SK-N-SH (cell line): ENCODE data around the gene FJX1. TPM values are rescaled to one million over a fixed set of nuclear protein-coding genes. Genes with fewer than 3 reads are reported as not detected.

Experiments used
- CTCF ChIA-PET: fragments of 300-600, 350-600 bp; formaldehyde crosslinking; extraction: SDS; loops from one replicate; lab custom pipeline; 2021; lab: Yijun Ruan, JAX
- POLR2A ChIA-PET: fragments of 350-600 bp; sonication (Branson Sonifier 250); formaldehyde crosslinking; extraction: SDS; loops from one replicate; lab custom pipeline; 2020; ENCODE audit warnings: antibody characterized with exemption, inconsistent platforms; lab: Yijun Ruan, JAX
- DNase-seq: peaks from one replicate; pipeline ENCODE4 v3.0.0; 2012
- H2AFZ ChIP-seq: fragments of 200-600 bp; sonication (generic); 2 replicates; pipeline ENCODE4 v1.8.1; 2016; ENCODE audit warnings: antibody characterized with exemption, mild to moderate bottlenecking, low read depth
- H3F3A ChIP-seq: fragments of 200-600 bp; sonication (generic); replicated peaks from 2 replicates; pipeline ENCODE3; 2016; ENCODE audit warnings: antibody characterized with exemption, mild to moderate bottlenecking; ENCODE audit not compliant: insufficient read depth
- H3K27ac ChIP-seq, 2 experiments: fragments of 200-500 bp in 1 of 2; fragments of 200-600 bp in 1 of 2; sonication (Bioruptor generic) in 1 of 2; sonication (generic), shearing (Covaris generic) in 1 of 2; 2 replicates each; pipeline versions ENCODE4 v1.5.1 to v1.6.1; 2014 to 2016; ENCODE audit warnings: low read depth in 2 of 2, inconsistent platforms in 1 of 2, low read length in 1 of 2, mild to moderate bottlenecking in 1 of 2, mixed read lengths in 1 of 2
- H3K27me3 ChIP-seq: fragments of 200-600 bp; sonication (generic), shearing (Covaris generic); 2 replicates; pipeline ENCODE4 v1.6.1; 2016; ENCODE audit warnings: mixed run types; ENCODE audit not compliant: insufficient read depth
- H3K36me3 ChIP-seq, 2 experiments: fragments of 200-500 bp in 1 of 2; fragments of 200-600 bp in 1 of 2; sonication (Bioruptor generic) in 1 of 2; sonication (generic) in 1 of 2; replicated peaks in 1 of 2; 2 replicates each; pipeline versions ENCODE3 to v1.5.1; 2014 to 2016; ENCODE audit warnings: low read length in 1 of 2, mild to moderate bottlenecking in 1 of 2; ENCODE audit not compliant: insufficient read depth in 2 of 2, control insufficient read depth in 1 of 2
- H3K4me1 ChIP-seq, 2 experiments: fragments of 200-500 bp in 1 of 2; fragments of 200-600 bp in 1 of 2; sonication (Bioruptor generic) in 1 of 2; sonication (generic), shearing (Covaris generic) in 1 of 2; 2 replicates each; pipeline versions ENCODE4 v1.5.1 to v1.6.1; 2014 to 2016; ENCODE audit warnings: low read depth in 1 of 2, low read length in 1 of 2, mixed run types in 1 of 2; ENCODE audit not compliant: insufficient read depth in 2 of 2, control insufficient read depth in 1 of 2
- H3K4me2 ChIP-seq: fragments of 200-600 bp; sonication (generic), shearing (Covaris generic); 2 replicates; pipeline ENCODE4 v1.6.1; 2017; ENCODE audit warnings: mixed run types
- H3K4me3 ChIP-seq, 2 experiments: fragments of 200-500 bp in 1 of 2; fragments of 200-600 bp in 1 of 2; sonication (Bioruptor generic) in 1 of 2; sonication (generic), shearing (Covaris generic) in 1 of 2; 2 replicates each; pipeline versions ENCODE4 v1.5.1 to v1.8.1; 2014 to 2016; ENCODE audit warnings: low read depth in 2 of 2, inconsistent platforms in 1 of 2, low read length in 1 of 2, mild to moderate bottlenecking in 1 of 2, mixed read lengths in 1 of 2, moderate library complexity in 1 of 2
- H3K79me2 ChIP-seq: fragments of 200-600 bp; sonication (generic); 2 replicates; pipeline ENCODE4 v1.8.1; 2017; ENCODE audit warnings: mild to moderate bottlenecking; ENCODE audit not compliant: insufficient read depth
- H3K9ac ChIP-seq: fragments of 200-600 bp; sonication (generic); 2 replicates; pipeline ENCODE4 v1.6.1; 2017; ENCODE audit warnings: mixed run types
- H3K9me2 ChIP-seq: fragments of 200-600 bp; sonication (generic); 2 replicates; pipeline ENCODE4 v1.6.1; 2017; ENCODE audit warnings: mixed run types
- H3K9me3 ChIP-seq: fragments of 200-600 bp; sonication (generic); 2 replicates; pipeline ENCODE4 v1.6.1; 2017; ENCODE audit warnings: mixed run types, mild to moderate bottlenecking, moderate library complexity
- H4K20me1 ChIP-seq: fragments of 200-600 bp; sonication (generic); 2 replicates; pipeline ENCODE4 v1.6.1; 2017; ENCODE audit warnings: mild to moderate bottlenecking, mixed run types; ENCODE audit not compliant: insufficient read depth
- CHD2 ChIP-seq: fragments of 150-350 bp; IDR thresholded peaks from 2 replicates; pipeline ENCODE4 v1.6.1; 2018; ENCODE audit warnings: low read length; ENCODE audit not compliant: partially characterized antibody
- EZH2phosphoT487 ChIP-seq: fragments of 200-600 bp; sonication (generic); IDR thresholded peaks from 2 replicates; pipeline ENCODE4 v1.6.1; 2017; ENCODE audit warnings: low read depth, mixed run types, mild to moderate bottlenecking, antibody characterized with exemption, moderate library complexity, borderline replicate concordance
- FOXJ3 ChIP-seq: sonication (generic); formaldehyde crosslinking; IDR thresholded peaks from 2 replicates; pipeline ENCODE4 v1.5.1; 2020; ENCODE audit warnings: mild to moderate bottlenecking, missing genetic modification reagents
- GABPA ChIP-seq: IDR thresholded peaks from 2 replicates; pipeline ENCODE4 v1.4.0; 2012; ENCODE audit warnings: low read depth, mild to moderate bottlenecking
- GATA2 ChIP-seq: sonication (generic); formaldehyde crosslinking; IDR thresholded peaks from 2 replicates; pipeline ENCODE4 v1.5.0; 2020; ENCODE audit warnings: mild to moderate bottlenecking, missing genetic modification reagents
- MEF2A ChIP-seq: IDR thresholded peaks from 2 replicates; pipeline ENCODE4 v1.4.0; 2012; ENCODE audit warnings: low read depth, borderline replicate concordance
- MXI1 ChIP-seq: IDR thresholded peaks from 2 replicates; pipeline ENCODE4 v1.6.1; 2012; ENCODE audit warnings: mild to moderate bottlenecking, low read depth, low read length, improper control_type of control experiment
- NFIC ChIP-seq: IDR thresholded peaks from 2 replicates; pipeline ENCODE4 v1.4.0; 2012; ENCODE audit warnings: borderline replicate concordance
- POLR2AphosphoS5 ChIP-seq: IDR thresholded peaks from 2 replicates; pipeline ENCODE4 v1.6.1; 2012; ENCODE audit warnings: low read depth, low read length
- RFX5 ChIP-seq: IDR thresholded peaks from 2 replicates; pipeline ENCODE4 v1.6.1; 2012; ENCODE audit warnings: mild to moderate bottlenecking, improper control_type of control experiment, low read length
- SIN3A ChIP-seq: IDR thresholded peaks from 2 replicates; pipeline ENCODE4 v1.6.1; 2012; ENCODE audit warnings: low read depth, mild to moderate bottlenecking, low read length, moderate library complexity, borderline replicate concordance
- SMC3 ChIP-seq: IDR thresholded peaks from 2 replicates; pipeline ENCODE4 v1.6.1; 2012; ENCODE audit warnings: low read depth, low read length, improper control_type of control experiment
- TAF1 ChIP-seq: IDR thresholded peaks from 2 replicates; pipeline ENCODE4 v1.6.1; 2012; ENCODE audit warnings: low read depth, mild to moderate bottlenecking, low read length, moderate library complexity, borderline replicate concordance
- TCF12 ChIP-seq: IDR thresholded peaks from 2 replicates; pipeline ENCODE4 v1.4.0; 2012
- WGBS: methylation state at CpG from one replicate; pipeline ENCODE4 v1.1.6; 2017; ENCODE audit warnings: low lambda C conversion rate; 5-methylcytosine and 5-hydroxymethylcytosine counted together
- polyA plus RNA-seq, 3 experiments: library from polyadenylated mRNA; depleted of rRNA; stranded (reverse); fragments of >200 nt; gene quantifications; 2 replicates each; pipeline ENCODE4 v1.2.3, GENCODE V29; 2012
- TF ChIP-seq, protein P1 (sequence below): fragments of 200-600 bp; sonication (generic); IDR thresholded peaks from 2 replicates; pipeline ENCODE4 v1.6.1; 2017; ENCODE audit warnings: antibody characterized with exemption, mild to moderate bottlenecking, moderate library complexity
- TF ChIP-seq, protein P2 (sequence below): fragments of 150-350 bp; IDR thresholded peaks from 2 replicates; pipeline ENCODE4 v1.6.1; 2016; ENCODE audit warnings: mild to moderate bottlenecking, low read depth, low read length
- TF ChIP-seq, protein P3 (sequence below): IDR thresholded peaks from 2 replicates; pipeline ENCODE4; 2012
- TF ChIP-seq, protein P4 (sequence below): IDR thresholded peaks from 2 replicates; pipeline ENCODE4 v1.4.0; 2012; ENCODE audit warnings: low read depth, borderline replicate concordance
- TF ChIP-seq, protein P5 (sequence below): IDR thresholded peaks from 2 replicates; pipeline ENCODE4 v1.4.0; 2012; ENCODE audit warnings: low read depth

FJX1 gene
- polyA plus RNA-seq, 1 of the 3 experiments (the other 2 are of a cell fraction): 34.5 TPM

DNA sequence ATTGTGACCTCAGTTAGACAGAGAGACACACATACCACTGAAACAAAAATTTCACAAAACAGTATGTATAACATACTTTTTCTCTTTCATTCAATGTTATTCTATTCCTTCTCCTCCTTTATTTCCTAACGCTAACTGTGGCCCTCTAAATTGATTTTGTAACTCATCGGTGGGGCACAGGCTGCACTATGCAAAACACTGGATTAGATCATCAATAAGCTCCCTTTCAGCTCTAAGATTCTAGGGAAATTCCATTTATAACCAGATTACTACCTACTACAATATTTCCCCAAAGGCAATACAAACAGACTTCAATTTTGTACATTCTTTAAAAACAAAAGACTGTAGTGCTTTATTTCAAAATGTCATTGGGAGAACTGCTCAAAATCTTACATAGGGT is 6.1 kb downstream of the FJX1 start:
- TF ChIP-seq SMC3 (no peak), TCF12 (no peak), SIN3A (no peak)
- 100% methylated on average over 2 of the region's 2 CpGs for WGBS
- no peaks in the 10 kb centered on the region for H4K20me1 ChIP-seq
- H3K36me3 ChIP-seq: peaks cover 2 to 8% of the 10 kb centered on the region in 2 experiments
- H3K27ac ChIP-seq: peak overlapping the region in 1 of 2 experiments; percentile 94; a peak in 3 of 4 replicates
- peaks cover 20 to 56% of the 10 kb centered on the region in 2 experiments; a peak in 3 of 4 replicates for H3K4me1 ChIP-seq
- H3F3A ChIP-seq: peaks cover 50% of the 10 kb centered on the region
- peaks cover 34% of the 10 kb centered on the region for H3K79me2 ChIP-seq
- H3K4me2 ChIP-seq: no peak overlapping the region
- ChIA-PET CTCF (interaction anchor here (0.6 to 2.0 kb wide), 3 partner anchors 9 to 735 kb away, joined by 3 to 11 read pairs (median 3); no protein-coding TSS in a partner anchor), POLR2A (no interaction called here)
- H3K9me3 ChIP-seq: no peaks in the 10 kb centered on the region
- H3K27me3 ChIP-seq: no peaks in the 10 kb centered on the region
- no peak overlapping the region for H3K9ac ChIP-seq
- no peak for DNase-seq
- H3K9me2 ChIP-seq: no peaks in the 10 kb centered on the region
- no peak overlapping the region for H3K4me3 ChIP-seq
- no peak overlapping the region for H2AFZ ChIP-seq

DNA sequence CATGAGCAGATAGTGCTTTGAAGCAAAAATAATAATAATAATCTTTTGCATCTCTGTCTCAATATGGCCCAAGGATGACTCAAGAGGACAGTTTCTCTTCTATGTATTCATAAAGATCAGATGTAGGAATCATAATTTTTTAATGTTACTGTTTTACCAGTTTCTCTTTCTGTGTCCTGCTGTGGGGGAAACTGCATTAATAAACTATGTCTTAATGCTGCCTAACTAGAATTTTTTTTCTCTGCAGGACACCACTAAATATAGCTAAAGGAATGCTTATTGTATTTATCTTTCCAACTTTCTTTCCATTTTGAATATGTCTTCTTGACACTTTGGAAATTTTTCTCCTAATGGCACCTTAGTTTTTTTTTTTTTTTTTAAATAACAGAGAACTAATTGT is 6.5 kb downstream of the FJX1 start:
- Histone ChIP-seq H3K27me3 (no peaks in the 10 kb centered on the region), H3K27ac (peak overlapping the region in 1 of 2 experiments; percentile 94; a peak in 3 of 4 replicates), H3K9me2 (no peaks in the 10 kb centered on the region), H3K9me3 (no peaks in the 10 kb centered on the region), H3K9ac (no peak overlapping the region), H3F3A (peaks cover 55% of the 10 kb centered on the region), H3K36me3 (peaks cover 2 to 8% of the 10 kb centered on the region in 2 experiments), H4K20me1 (no peaks in the 10 kb centered on the region), H3K4me2 (no peak overlapping the region), H2AFZ (no peak overlapping the region), H3K4me1 (peaks cover 15 to 60% of the 10 kb centered on the region in 2 experiments; a peak in 3 of 4 replicates), H3K79me2 (peaks cover 30% of the 10 kb centered on the region), H3K4me3 (no peak overlapping the region)
- POLR2A ChIA-PET: no interaction called here
- no peak for DNase-seq
- CTCF ChIA-PET: interaction anchor here (0.8 kb wide), 1 partner anchor 634 kb away, joined by 3 read pairs; no protein-coding TSS in a partner anchor
- TF ChIP-seq, protein P1, sequence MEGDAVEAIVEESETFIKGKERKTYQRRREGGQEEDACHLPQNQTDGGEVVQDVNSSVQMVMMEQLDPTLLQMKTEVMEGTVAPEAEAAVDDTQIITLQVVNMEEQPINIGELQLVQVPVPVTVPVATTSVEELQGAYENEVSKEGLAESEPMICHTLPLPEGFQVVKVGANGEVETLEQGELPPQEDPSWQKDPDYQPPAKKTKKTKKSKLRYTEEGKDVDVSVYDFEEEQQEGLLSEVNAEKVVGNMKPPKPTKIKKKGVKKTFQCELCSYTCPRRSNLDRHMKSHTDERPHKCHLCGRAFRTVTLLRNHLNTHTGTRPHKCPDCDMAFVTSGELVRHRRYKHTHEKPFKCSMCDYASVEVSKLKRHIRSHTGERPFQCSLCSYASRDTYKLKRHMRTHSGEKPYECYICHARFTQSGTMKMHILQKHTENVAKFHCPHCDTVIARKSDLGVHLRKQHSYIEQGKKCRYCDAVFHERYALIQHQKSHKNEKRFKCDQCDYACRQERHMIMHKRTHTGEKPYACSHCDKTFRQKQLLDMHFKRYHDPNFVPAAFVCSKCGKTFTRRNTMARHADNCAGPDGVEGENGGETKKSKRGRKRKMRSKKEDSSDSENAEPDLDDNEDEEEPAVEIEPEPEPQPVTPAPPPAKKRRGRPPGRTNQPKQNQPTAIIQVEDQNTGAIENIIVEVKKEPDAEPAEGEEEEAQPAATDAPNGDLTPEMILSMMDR: no peak
- TF ChIP-seq POLR2AphosphoS5: no peak
- no peak for TF ChIP-seq FOXJ3 (CRISPR knock-in tag)
- TF ChIP-seq, protein P2, sequence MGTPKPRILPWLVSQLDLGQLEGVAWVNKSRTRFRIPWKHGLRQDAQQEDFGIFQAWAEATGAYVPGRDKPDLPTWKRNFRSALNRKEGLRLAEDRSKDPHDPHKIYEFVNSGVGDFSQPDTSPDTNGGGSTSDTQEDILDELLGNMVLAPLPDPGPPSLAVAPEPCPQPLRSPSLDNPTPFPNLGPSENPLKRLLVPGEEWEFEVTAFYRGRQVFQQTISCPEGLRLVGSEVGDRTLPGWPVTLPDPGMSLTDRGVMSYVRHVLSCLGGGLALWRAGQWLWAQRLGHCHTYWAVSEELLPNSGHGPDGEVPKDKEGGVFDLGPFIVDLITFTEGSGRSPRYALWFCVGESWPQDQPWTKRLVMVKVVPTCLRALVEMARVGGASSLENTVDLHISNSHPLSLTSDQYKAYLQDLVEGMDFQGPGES: no peak
- no peak for TF ChIP-seq MEF2A
- TF ChIP-seq, protein P3, sequence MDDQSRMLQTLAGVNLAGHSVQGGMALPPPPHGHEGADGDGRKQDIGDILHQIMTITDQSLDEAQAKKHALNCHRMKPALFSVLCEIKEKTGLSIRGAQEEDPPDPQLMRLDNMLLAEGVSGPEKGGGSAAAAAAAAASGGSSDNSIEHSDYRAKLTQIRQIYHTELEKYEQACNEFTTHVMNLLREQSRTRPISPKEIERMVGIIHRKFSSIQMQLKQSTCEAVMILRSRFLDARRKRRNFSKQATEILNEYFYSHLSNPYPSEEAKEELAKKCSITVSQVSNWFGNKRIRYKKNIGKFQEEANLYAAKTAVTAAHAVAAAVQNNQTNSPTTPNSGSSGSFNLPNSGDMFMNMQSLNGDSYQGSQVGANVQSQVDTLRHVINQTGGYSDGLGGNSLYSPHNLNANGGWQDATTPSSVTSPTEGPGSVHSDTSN: no peak
- no peak for TF ChIP-seq TAF1
- no peak for TF ChIP-seq CHD2
- no peak for TF ChIP-seq GABPA
- TF ChIP-seq, protein P4, sequence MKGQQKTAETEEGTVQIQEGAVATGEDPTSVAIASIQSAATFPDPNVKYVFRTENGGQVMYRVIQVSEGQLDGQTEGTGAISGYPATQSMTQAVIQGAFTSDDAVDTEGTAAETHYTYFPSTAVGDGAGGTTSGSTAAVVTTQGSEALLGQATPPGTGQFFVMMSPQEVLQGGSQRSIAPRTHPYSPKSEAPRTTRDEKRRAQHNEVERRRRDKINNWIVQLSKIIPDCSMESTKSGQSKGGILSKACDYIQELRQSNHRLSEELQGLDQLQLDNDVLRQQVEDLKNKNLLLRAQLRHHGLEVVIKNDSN: no peak
- no peak for TF ChIP-seq RFX5
- no peak for TF ChIP-seq EZH2phosphoT487
- TF ChIP-seq MXI1: no peak
- no peak for TF ChIP-seq GATA2 (CRISPR knock-in tag)
- TF ChIP-seq, protein P5, sequence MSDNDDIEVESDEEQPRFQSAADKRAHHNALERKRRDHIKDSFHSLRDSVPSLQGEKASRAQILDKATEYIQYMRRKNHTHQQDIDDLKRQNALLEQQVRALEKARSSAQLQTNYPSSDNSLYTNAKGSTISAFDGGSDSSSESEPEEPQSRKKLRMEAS: no peak
- no peak for TF ChIP-seq TCF12
- TF ChIP-seq NFIC: no peak
- no peak for TF ChIP-seq SIN3A
